ENCODE measurements around the gene LRCH1. TPM values are rescaled to one million over a fixed set of nuclear protein-coding genes. Genes with fewer than 3 reads are reported as not detected.

The LRCH1 gene
- total and polyA plus RNA-seq, 2 of the 13 experiments (the other 11 are each of a cell fraction or from before 2014, with no cell fraction given): 4.1 to 12.6 TPM

DNA sequence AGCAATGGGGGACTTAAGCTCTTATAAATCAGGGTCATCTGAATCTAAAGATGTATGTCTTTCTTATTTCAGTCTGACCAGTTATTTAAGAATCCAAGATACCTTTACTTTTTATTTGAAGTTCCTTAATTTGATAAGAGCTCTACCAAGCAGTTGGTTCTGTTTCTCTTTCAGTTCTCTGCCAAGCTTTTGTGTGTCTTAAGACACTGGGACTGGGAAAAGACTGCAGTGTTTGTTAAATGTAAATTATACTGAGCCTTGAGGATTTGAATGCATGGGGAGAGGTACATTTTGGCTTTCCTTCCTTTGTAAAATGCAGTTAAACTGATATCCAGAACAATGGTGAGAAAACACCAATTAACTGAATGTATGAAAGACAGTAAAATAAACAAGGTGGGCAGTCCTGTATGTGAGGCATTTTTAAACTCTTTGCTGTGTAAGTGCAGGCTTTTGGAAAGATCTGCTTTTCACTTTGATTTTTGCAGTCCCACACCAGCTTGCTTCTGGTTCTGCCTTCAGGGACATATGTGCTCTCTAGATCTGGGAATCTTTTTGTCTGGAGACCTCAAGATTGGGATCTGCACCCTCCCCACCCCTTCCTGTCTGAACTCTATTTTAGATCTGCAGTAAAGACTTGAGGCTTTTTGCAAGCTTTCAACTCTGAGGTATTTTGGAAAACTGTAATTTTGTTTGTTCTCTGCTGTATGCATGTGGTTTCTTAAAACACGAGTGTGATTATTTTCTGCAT is 77.6 kb downstream of the LRCH1 start (continued):
- TF ChIP-seq, protein P1, sequence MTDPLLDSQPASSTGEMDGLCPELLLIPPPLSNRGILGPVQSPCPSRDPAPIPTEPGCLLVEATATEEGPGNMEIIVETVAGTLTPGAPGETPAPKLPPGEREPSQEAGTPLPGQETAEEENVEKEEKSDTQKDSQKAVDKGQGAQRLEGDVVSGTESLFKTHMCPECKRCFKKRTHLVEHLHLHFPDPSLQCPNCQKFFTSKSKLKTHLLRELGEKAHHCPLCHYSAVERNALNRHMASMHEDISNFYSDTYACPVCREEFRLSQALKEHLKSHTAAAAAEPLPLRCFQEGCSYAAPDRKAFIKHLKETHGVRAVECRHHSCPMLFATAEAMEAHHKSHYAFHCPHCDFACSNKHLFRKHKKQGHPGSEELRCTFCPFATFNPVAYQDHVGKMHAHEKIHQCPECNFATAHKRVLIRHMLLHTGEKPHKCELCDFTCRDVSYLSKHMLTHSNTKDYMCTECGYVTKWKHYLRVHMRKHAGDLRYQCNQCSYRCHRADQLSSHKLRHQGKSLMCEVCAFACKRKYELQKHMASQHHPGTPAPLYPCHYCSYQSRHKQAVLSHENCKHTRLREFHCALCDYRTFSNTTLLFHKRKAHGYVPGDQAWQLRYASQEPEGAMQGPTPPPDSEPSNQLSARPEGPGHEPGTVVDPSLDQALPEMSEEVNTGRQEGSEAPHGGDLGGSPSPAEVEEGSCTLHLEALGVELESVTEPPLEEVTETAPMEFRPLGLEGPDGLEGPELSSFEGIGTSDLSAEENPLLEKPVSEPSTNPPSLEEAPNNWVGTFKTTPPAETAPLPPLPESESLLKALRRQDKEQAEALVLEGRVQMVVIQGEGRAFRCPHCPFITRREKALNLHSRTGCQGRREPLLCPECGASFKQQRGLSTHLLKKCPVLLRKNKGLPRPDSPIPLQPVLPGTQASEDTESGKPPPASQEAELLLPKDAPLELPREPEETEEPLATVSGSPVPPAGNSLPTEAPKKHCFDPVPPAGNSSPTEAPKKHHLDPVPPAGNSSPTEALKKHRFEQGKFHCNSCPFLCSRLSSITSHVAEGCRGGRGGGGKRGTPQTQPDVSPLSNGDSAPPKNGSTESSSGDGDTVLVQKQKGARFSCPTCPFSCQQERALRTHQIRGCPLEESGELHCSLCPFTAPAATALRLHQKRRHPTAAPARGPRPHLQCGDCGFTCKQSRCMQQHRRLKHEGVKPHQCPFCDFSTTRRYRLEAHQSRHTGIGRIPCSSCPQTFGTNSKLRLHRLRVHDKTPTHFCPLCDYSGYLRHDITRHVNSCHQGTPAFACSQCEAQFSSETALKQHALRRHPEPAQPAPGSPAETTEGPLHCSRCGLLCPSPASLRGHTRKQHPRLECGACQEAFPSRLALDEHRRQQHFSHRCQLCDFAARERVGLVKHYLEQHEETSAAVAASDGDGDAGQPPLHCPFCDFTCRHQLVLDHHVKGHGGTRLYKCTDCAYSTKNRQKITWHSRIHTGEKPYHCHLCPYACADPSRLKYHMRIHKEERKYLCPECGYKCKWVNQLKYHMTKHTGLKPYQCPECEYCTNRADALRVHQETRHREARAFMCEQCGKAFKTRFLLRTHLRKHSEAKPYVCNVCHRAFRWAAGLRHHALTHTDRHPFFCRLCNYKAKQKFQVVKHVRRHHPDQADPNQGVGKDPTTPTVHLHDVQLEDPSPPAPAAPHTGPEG (CRISPR knock-in tag; IDR thresholded peaks at IDR 0.05): no peak
- no peak for TF ChIP-seq TCF7 (IDR thresholded peaks at IDR 0.05; ENCODE audit: low read depth)
- no peak for TF ChIP-seq SAP130 (CRISPR knock-in tag; IDR thresholded peaks at IDR 0.05; ENCODE audit: low read depth)
- no peak for TF ChIP-seq POLR2A (IDR thresholded peaks at IDR 0.05; ENCODE audit: insufficient read depth in 1 of 2, low read depth in 2 of 2, low read length in 2 of 2)
- no peak for TF ChIP-seq ZFP41 (CRISPR knock-in tag; IDR thresholded peaks at IDR 0.05; ENCODE audit: borderline replicate concordance)
- TF ChIP-seq, protein P2, sequence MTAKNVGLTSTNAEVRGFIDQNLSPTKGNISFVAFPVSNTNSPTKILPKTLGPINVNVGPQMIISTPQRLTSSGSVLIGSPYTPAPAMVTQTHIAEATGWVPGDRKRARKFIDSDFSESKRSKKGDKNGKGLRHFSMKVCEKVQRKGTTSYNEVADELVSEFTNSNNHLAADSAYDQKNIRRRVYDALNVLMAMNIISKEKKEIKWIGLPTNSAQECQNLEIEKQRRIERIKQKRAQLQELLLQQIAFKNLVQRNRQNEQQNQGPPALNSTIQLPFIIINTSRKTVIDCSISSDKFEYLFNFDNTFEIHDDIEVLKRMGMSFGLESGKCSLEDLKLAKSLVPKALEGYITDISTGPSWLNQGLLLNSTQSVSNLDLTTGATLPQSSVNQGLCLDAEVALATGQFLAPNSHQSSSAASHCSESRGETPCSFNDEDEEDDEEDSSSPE (CRISPR knock-in tag; IDR thresholded peaks at IDR 0.05): no peak

Data from HepG2 (cell line).